CD4-positive, alpha-beta T cell (primary cell): ENCODE results near the gene DMKN. TPM values are rescaled to one million over a fixed set of nuclear protein-coding genes. Genes with fewer than 3 reads are reported as not detected.
A peak's percentile ranks its signal among the peaks of the same experiment; 100 is the strongest.
"Not testable (repeated sequence)": the region's sequence is repeated elsewhere in the genome, so short reads cannot be mapped to it uniquely, and the experiment has no call there.

ENCODE experiments used
- ATAC-seq: fragments of 200-7000 bp; cut with Tn5 transposase; one replicate; pipeline ENCODE4 v1.10.0; 2022; ENCODE audit warnings: mild to moderate bottlenecking; ENCODE audit not compliant: poor library complexity
- CTCF ChIA-PET: fragments of 350-600 bp; sonication (Branson Sonifier 250); formaldehyde crosslinking; loops from one replicate; lab custom pipeline; 2021; ENCODE audit warnings: antibody characterized with exemption, inconsistent platforms; lab: Charles Lee
- POLR2A ChIA-PET: fragments of 350-600 bp; sonication (Branson Sonifier 250); formaldehyde crosslinking; loops from one replicate; lab custom pipeline; 2021; ENCODE audit warnings: antibody characterized with exemption, inconsistent platforms; lab: Charles Lee
- DNase-seq, 14 experiments: peaks; one replicate each; pipeline ENCODE4 v3.0.0-alpha.2; 2013 to 2020; ENCODE audit warnings: mixed read lengths in 2 of 14
- H3K27ac ChIP-seq, 2 donors: one replicate each; pipeline versions ENCODE4 v1.5.1 to v1.7.0; 2013; ENCODE audit warnings: low read length in 2 of 2, low read depth in 1 of 2, mild to moderate bottlenecking in 1 of 2
- H3K27me3 ChIP-seq, 2 experiments: 1 replicate in 1 of 2; 2 replicates in 1 of 2; pipeline versions ENCODE4 v1.6.1 to v1.7.0; 2013; ENCODE audit warnings: low read length in 2 of 2, control low read depth in 1 of 2, mild to moderate bottlenecking in 1 of 2, moderate library complexity in 1 of 2; ENCODE audit not compliant: insufficient read depth in 2 of 2, control insufficient read depth in 1 of 2
- H3K36me3 ChIP-seq: one replicate; pipeline ENCODE4 v1.6.1; 2013; ENCODE audit warnings: low read length, control low read depth; ENCODE audit not compliant: insufficient read depth
- H3K4me1 ChIP-seq: one replicate; pipeline ENCODE4 v1.6.1; 2013; ENCODE audit warnings: low read length, control low read depth; ENCODE audit not compliant: insufficient read depth
- H3K4me3 ChIP-seq: one replicate; pipeline ENCODE4 v1.5.1; 2013; ENCODE audit warnings: mild to moderate bottlenecking, low read length, moderate library complexity
- H3K9me3 ChIP-seq, 2 experiments: 1 replicate in 1 of 2; 2 replicates in 1 of 2; pipeline versions ENCODE4 v1.6.1 to v1.7.0; 2013; ENCODE audit warnings: low read length in 2 of 2, mild to moderate bottlenecking in 2 of 2, control low read depth in 1 of 2, moderate library complexity in 1 of 2; ENCODE audit not compliant: control insufficient read depth in 1 of 2, insufficient read depth in 1 of 2
- H3K27ac Mint-ChIP-seq: one replicate; pipeline ENCODE4 v1.8.0; 2020; ENCODE audit warnings: mixed read lengths
- H3K27me3 Mint-ChIP-seq: one replicate; pipeline ENCODE4 v1.8.0; 2021; ENCODE audit warnings: mixed read lengths
- H3K36me3 Mint-ChIP-seq: one replicate; pipeline ENCODE4 v1.8.0; 2021; ENCODE audit warnings: low read depth, mixed read lengths
- H3K4me1 Mint-ChIP-seq: one replicate; pipeline ENCODE4 v1.8.0; 2021; ENCODE audit warnings: low read depth, mixed read lengths
- H3K4me3 Mint-ChIP-seq: one replicate; pipeline ENCODE4 v1.8.0; 2020; ENCODE audit warnings: mild to moderate bottlenecking, mixed read lengths
- H3K9me3 Mint-ChIP-seq: one replicate; pipeline ENCODE4 v1.8.0; 2020; ENCODE audit warnings: mixed read lengths
- CTCF ChIP-seq: fragments of 200-600 bp; IDR thresholded peaks from one replicate; pipeline ENCODE4 v1.8.0; 2022; ENCODE audit warnings: antibody characterized with exemption, mild to moderate bottlenecking
- intact Hi-C, 2 experiments: fragments of 100-400 bp; cut with DNase I in 1 of 2; cut with micrococcal nuclease in 1 of 2; formaldehyde crosslinking; loops; one replicate each; pipeline versions ENCODE4 v1.15.1 to v1.9.0; 2023 to 2025; cut with DNase I, micrococcal nuclease
- total RNA-seq, 174 experiments: library from RNA in 2 of 174; stranded (reverse) in 2 of 174; gene quantifications; one replicate each; pipeline ENCODE4 v1.2.3 and lab custom pipeline; 2021 to 2026

The DMKN gene
- total RNA-seq, 2 experiments from 2014 or later = not detected

GRCh38 chr19:35462476-35462953, 50.9 kb downstream of the DMKN start:
- peak; percentile 91 for ATAC-seq
- H3K4me1 ChIP-seq = peaks cover 51% of the 10 kb centered on the region

GRCh38 chr19:35461788-35462187, 51.7 kb downstream of the DMKN start:
- ATAC-seq, H3K27me3 Mint-ChIP-seq, H3K4me3 Mint-ChIP-seq, H3K36me3 ChIP-seq, H3K27ac ChIP-seq, DNase-seq, H3K9me3 ChIP-seq, H3K27me3 ChIP-seq, H3K36me3 Mint-ChIP-seq, H3K27ac Mint-ChIP-seq, H3K4me3 ChIP-seq, H3K9me3 Mint-ChIP-seq: not testable (repeated sequence)
- ChIA-PET POLR2A (interaction anchor here (1.0 to 1.6 kb wide), 4 partner anchors 48 to 194 kb away, joined by 3 to 15 read pairs (median 8); partner anchors contain the start of gene USF2), CTCF (interaction anchor here (3.0 kb wide), 1 partner anchor 109 kb away, joined by 12 read pairs; no protein-coding TSS in a partner anchor)
- intact Hi-C loops = loop anchor here in 1 of 2 experiments (10.0 kb wide), 2 partner anchors 217 to 317 kb away; partner anchors contain the start of genes FXYD7 and LSR
- H3K4me1 Mint-ChIP-seq = peaks cover 41% of the 10 kb centered on the region
- H3K4me1 ChIP-seq = peaks cover 51% of the 10 kb centered on the region

More at GRCh38 chr19:35462476-35462953, 50.9 kb downstream of the DMKN start:
- Mint-ChIP-seq H3K4me1 (peaks cover 33% of the 10 kb centered on the region), H3K36me3 (no peaks in the 10 kb centered on the region), H3K27me3 (no peaks in the 10 kb centered on the region), H3K4me3 (peak overlapping the region; percentile 52), H3K9me3 (no peaks in the 10 kb centered on the region), H3K27ac (peak overlapping the region; percentile 75)
- peak overlapping the region; percentile 66 to 73 for H3K27ac ChIP-seq
- DNase-seq = peak in 13 of 14 experiments; percentile 17 to 94 (median 50)
- no peak overlapping the region for H3K4me3 ChIP-seq
- CTCF ChIA-PET = interaction anchor here (0.9 to 3.0 kb wide), 5 partner anchors 10 to 321 kb away, joined by 3 to 12 read pairs (median 5); no protein-coding TSS in a partner anchor
- H3K27me3 ChIP-seq = no peaks in the 10 kb centered on the region
- intact Hi-C loops = loop anchor here in 1 of 2 experiments (10.0 kb wide), 2 partner anchors 218 to 318 kb away; partner anchors contain the start of genes FXYD7 and LSR
- H3K36me3 ChIP-seq = no peaks in the 10 kb centered on the region
- TF ChIP-seq CTCF = no peak
- no peaks in the 10 kb centered on the region for H3K9me3 ChIP-seq
- POLR2A ChIA-PET = interaction anchor here (0.6 to 2.0 kb wide), 19 partner anchors 8 to 338 kb away, joined by 3 to 15 read pairs (median 5); partner anchors contain the start of genes FFAR1, FFAR2, FFAR3 and LIN37

- H3K36me3 ChIP-seq = no peaks in the 10 kb centered on the region
- H3K4me1 Mint-ChIP-seq = peaks cover 41% of the 10 kb centered on the region
- peaks cover 53% of the 10 kb centered on the region for H3K4me1 ChIP-seq
- ChIA-PET POLR2A (interaction anchor here (0.6 kb wide), 1 partner anchor 470 kb away, joined by 5 read pairs; no protein-coding TSS in a partner anchor), CTCF (interaction anchor here (3.0 kb wide), 1 partner anchor 108 kb away, joined by 12 read pairs; no protein-coding TSS in a partner anchor)
- no peak for DNase-seq
- ATAC-seq = no peak
- H3K9me3 ChIP-seq = no peaks in the 10 kb centered on the region
- no peaks in the 10 kb centered on the region for H3K9me3 Mint-ChIP-seq
- H3K27me3 ChIP-seq = no peaks in the 10 kb centered on the region
- no peak overlapping the region for H3K4me3 ChIP-seq
- H3K27me3 Mint-ChIP-seq = no peaks in the 10 kb centered on the region
- no peak overlapping the region for H3K27ac Mint-ChIP-seq
- intact Hi-C loops = loop anchor here in 1 of 2 experiments (10.0 kb wide), 2 partner anchors 216 to 316 kb away; partner anchors contain the start of genes FXYD7 and LSR
- H3K4me3 Mint-ChIP-seq = no peak overlapping the region
- no peak for TF ChIP-seq CTCF
- H3K27ac ChIP-seq = no peak overlapping the region
- no peaks in the 10 kb centered on the region for H3K36me3 Mint-ChIP-seq
Measured at GRCh38 chr19:35461060-35461459, 52.4 kb downstream of the DMKN start.
